GM23338 (cell line): ENCODE measurements around the gene PPM1F. TPM values are rescaled to one million over a fixed set of nuclear protein-coding genes. Genes with fewer than 3 reads are reported as not detected.

Experiments used
- ATAC-seq: fragments of 200-7000 bp; cut with Tn5 transposase; 3 replicates; pipeline ENCODE4 v1.9.1; 2020
- DNase-seq: peaks from one replicate; pipeline ENCODE4 v3.0.0-alpha.2; 2015; ENCODE audit warnings: low spot score
- H2AFZ ChIP-seq: fragments of 200-600 bp; sonication (generic); 2 replicates; pipeline ENCODE4 v1.8.0; 2016; ENCODE audit warnings: antibody characterized with exemption, mild to moderate bottlenecking, moderate library complexity
- H3F3A ChIP-seq: fragments of 200-600 bp; sonication (generic); replicated peaks from 2 replicates; pipeline ENCODE4 v1.8.0; 2017; ENCODE audit warnings: antibody characterized with exemption, mixed run types, low read depth
- H3K27ac ChIP-seq: fragments of 200-600 bp; sonication (generic); 2 replicates; pipeline ENCODE4 v1.6.1; 2016; ENCODE audit warnings: low read depth
- H3K27me3 ChIP-seq: fragments of 200-600 bp; sonication (generic); 2 replicates; pipeline ENCODE4 v1.8.0; 2016; ENCODE audit warnings: mild to moderate bottlenecking, mixed run types, moderate library complexity; ENCODE audit not compliant: insufficient read depth
- H3K36me3 ChIP-seq: fragments of 200-600 bp; sonication (generic); 2 replicates; pipeline ENCODE4 v1.8.0; 2016; ENCODE audit warnings: mild to moderate bottlenecking; ENCODE audit not compliant: insufficient read depth
- H3K4me1 ChIP-seq: fragments of 200-600 bp; sonication (generic); 2 replicates; pipeline ENCODE4 v1.8.0; 2016; ENCODE audit warnings: mild to moderate bottlenecking, moderate library complexity; ENCODE audit not compliant: insufficient read depth
- H3K4me2 ChIP-seq: fragments of 200-600 bp; sonication (generic); 2 replicates; pipeline ENCODE4 v1.7.1; 2017; ENCODE audit warnings: mixed run types
- H3K4me3 ChIP-seq: fragments of 200-600 bp; sonication (generic); 2 replicates; pipeline ENCODE4 v1.6.1; 2016; ENCODE audit warnings: mixed run types
- H3K79me2 ChIP-seq: fragments of 200-600 bp; sonication (generic); replicated peaks from 2 replicates; pipeline ENCODE4 v1.8.0; 2017; ENCODE audit warnings: mild to moderate bottlenecking; ENCODE audit not compliant: insufficient read depth
- H3K9me2 ChIP-seq: fragments of 200-600 bp; sonication (generic); 2 replicates; pipeline ENCODE4 v1.8.0; 2017; ENCODE audit not compliant: insufficient read depth
- H4K20me1 ChIP-seq: fragments of 200-600 bp; sonication (generic); replicated peaks from 2 replicates; pipeline ENCODE4 v1.8.0; 2017; ENCODE audit warnings: mild to moderate bottlenecking; ENCODE audit not compliant: insufficient read depth
- H3K27ac Mint-ChIP-seq: 2 replicates; pipeline ENCODE4 v1.8.0; 2020; ENCODE audit warnings: inconsistent platforms, mild to moderate bottlenecking, moderate library complexity, mixed read lengths
- H3K27me3 Mint-ChIP-seq: 3 replicates; pipeline ENCODE4 v1.8.0; 2022; ENCODE audit warnings: low read depth, mild to moderate bottlenecking, moderate library complexity, mixed read lengths, inconsistent platforms; ENCODE audit not compliant: insufficient read depth, poor library complexity
- H3K36me3 Mint-ChIP-seq: 3 replicates; pipeline ENCODE4 v1.8.0; 2021; ENCODE audit warnings: low read depth, mild to moderate bottlenecking, inconsistent platforms, moderate library complexity, mixed read lengths
- H3K4me1 Mint-ChIP-seq: 3 replicates; pipeline ENCODE4 v1.8.0; 2020; ENCODE audit warnings: mild to moderate bottlenecking, inconsistent platforms, mixed read lengths
- H3K4me3 Mint-ChIP-seq: 3 replicates; pipeline ENCODE4 v1.8.0; 2021; ENCODE audit warnings: moderate library complexity, mild to moderate bottlenecking, inconsistent platforms, mixed read lengths
- H3K9me3 Mint-ChIP-seq: 3 replicates; pipeline ENCODE4 v1.8.0; 2020; ENCODE audit warnings: moderate library complexity, mild to moderate bottlenecking, inconsistent platforms, mixed read lengths
- CREB1 ChIP-seq: fragments of 250-450 bp; sonication (Bioruptor Pico); IDR thresholded peaks from 2 replicates; pipeline ENCODE4 v1.5.0; 2020; ENCODE audit warnings: low read depth, mild to moderate bottlenecking, moderate library complexity
- EZH2 ChIP-seq: fragments of 200-600 bp; sonication (generic); IDR thresholded peaks from one replicate; pipeline ENCODE4 v1.8.0; 2017; ENCODE audit warnings: antibody characterized with exemption, mild to moderate bottlenecking, low read depth; ENCODE audit not compliant: unreplicated experiment
- EZH2phosphoT487 ChIP-seq: fragments of 200-600 bp; sonication (generic); IDR thresholded peaks from one replicate; pipeline ENCODE4 v1.8.1; 2018; ENCODE audit warnings: antibody characterized with exemption; ENCODE audit not compliant: unreplicated experiment
- JUNB ChIP-seq: IDR thresholded peaks from one replicate; pipeline ENCODE4 v1.6.1; 2016; ENCODE audit warnings: antibody characterized with exemption; ENCODE audit not compliant: unreplicated experiment
- NANOG ChIP-seq: IDR thresholded peaks from 2 replicates; pipeline ENCODE4 v1.6.1; 2016; ENCODE audit warnings: antibody characterized with exemption, borderline replicate concordance
- POLR2AphosphoS5 ChIP-seq: IDR thresholded peaks from 2 replicates; pipeline ENCODE4 v1.6.1; 2016; ENCODE audit warnings: antibody characterized with exemption, low read depth
- STAT1 ChIP-seq: IDR thresholded peaks from one replicate; pipeline ENCODE4 v1.6.1; 2016; ENCODE audit warnings: antibody characterized with exemption; ENCODE audit not compliant: unreplicated experiment
- ZNF114 ChIP-seq: fragments of 250-450 bp; sonication (Bioruptor Pico); IDR thresholded peaks from 2 replicates; pipeline ENCODE4 v1.5.0; 2020; ENCODE audit warnings: mild to moderate bottlenecking, moderate library complexity
- ZNF331 ChIP-seq: fragments of 250-450 bp; sonication (Bioruptor Pico); IDR thresholded peaks from 2 replicates; pipeline ENCODE4 v1.5.0; 2020; ENCODE audit warnings: low read depth, mild to moderate bottlenecking, moderate library complexity
- polyA plus RNA-seq: library from polyadenylated mRNA; unstranded; fragments of >200 nt; fragmentation: Nextera tagmentation; extraction: Ambion mirVana; gene quantifications from 2 replicates; pipeline ENCODE4 v1.2.1, GENCODE V29; 2016
- total RNA-seq: library from RNA; depleted of rRNA; stranded (reverse); fragments of >200 nt; shearing (Covaris generic); gene quantifications from 2 replicates; pipeline ENCODE4 v1.2.3, GENCODE V29; 2014
- TF ChIP-seq, protein P1 (sequence below), 2 experiments: fragments of 200-600 bp in 1 of 2; sonication (generic) in 1 of 2; conservative IDR thresholded peaks; 2 replicates each; pipeline versions ENCODE4 v1.5.1 to v1.6.1; 2016 to 2017; ENCODE audit warnings: antibody characterized with exemption in 2 of 2, low read depth in 2 of 2, mild to moderate bottlenecking in 2 of 2, moderate library complexity in 1 of 2
- TF ChIP-seq, protein P2 (sequence below): IDR thresholded peaks from 2 replicates; pipeline ENCODE4 v1.6.1; 2016; ENCODE audit warnings: antibody characterized with exemption
- TF ChIP-seq, protein P3 (sequence below): IDR thresholded peaks from one replicate; pipeline ENCODE4 v1.6.1; 2018; ENCODE audit warnings: antibody characterized with exemption; ENCODE audit not compliant: unreplicated experiment
- TF ChIP-seq, protein P4 (sequence below): fragments of 250-450 bp; sonication (Bioruptor Pico); IDR thresholded peaks from 2 replicates; pipeline ENCODE4 v1.5.0; 2020; ENCODE audit warnings: mild to moderate bottlenecking, moderate library complexity

Gene PPM1F
- total and polyA plus RNA-seq, 2 experiments from 2014 or later = 7.1 to 29.3 TPM

GRCh38 chr22:21938906-21939305 lies 13.7 kb downstream of the PPM1F start:
- DNase-seq (no peak), ATAC-seq (peak; percentile 2; the same call in 2 of the 3 replicates)
- H3K27me3 Mint-ChIP-seq = peaks cover 16% of the 10 kb centered on the region
- Histone ChIP-seq H3K36me3 (no peaks in the 10 kb centered on the region), H3K4me2 (peak overlapping the region; percentile 88; the same call in 1 of the 2 replicates), H3K27ac (no peak overlapping the region), H3K79me2 (no peaks in the 10 kb centered on the region), H3K4me3 (peak overlapping the region; percentile 74), H2AFZ (no peak overlapping the region), H3K9me2 (no peaks in the 10 kb centered on the region), H3K4me1 (no peaks in the 10 kb centered on the region; the same call in 1 of the 2 replicates), H3F3A (no peaks in the 10 kb centered on the region), H3K27me3 (no peaks in the 10 kb centered on the region), H4K20me1 (peaks cover 3% of the 10 kb centered on the region; the same call in 1 of the 2 replicates)
- H3K4me3 Mint-ChIP-seq = peak overlapping the region; percentile 84
- H3K27ac Mint-ChIP-seq = no peak overlapping the region
- TF ChIP-seq ZNF331 (no peak), CREB1 (no peak), NANOG (no peak), EZH2phosphoT487 (no peak), STAT1 (no peak), JUNB (no peak), ZNF114 (CRISPR knock-in tag) (no peak), POLR2AphosphoS5 (no peak), EZH2 (no peak)
- TF ChIP-seq, protein P1, sequence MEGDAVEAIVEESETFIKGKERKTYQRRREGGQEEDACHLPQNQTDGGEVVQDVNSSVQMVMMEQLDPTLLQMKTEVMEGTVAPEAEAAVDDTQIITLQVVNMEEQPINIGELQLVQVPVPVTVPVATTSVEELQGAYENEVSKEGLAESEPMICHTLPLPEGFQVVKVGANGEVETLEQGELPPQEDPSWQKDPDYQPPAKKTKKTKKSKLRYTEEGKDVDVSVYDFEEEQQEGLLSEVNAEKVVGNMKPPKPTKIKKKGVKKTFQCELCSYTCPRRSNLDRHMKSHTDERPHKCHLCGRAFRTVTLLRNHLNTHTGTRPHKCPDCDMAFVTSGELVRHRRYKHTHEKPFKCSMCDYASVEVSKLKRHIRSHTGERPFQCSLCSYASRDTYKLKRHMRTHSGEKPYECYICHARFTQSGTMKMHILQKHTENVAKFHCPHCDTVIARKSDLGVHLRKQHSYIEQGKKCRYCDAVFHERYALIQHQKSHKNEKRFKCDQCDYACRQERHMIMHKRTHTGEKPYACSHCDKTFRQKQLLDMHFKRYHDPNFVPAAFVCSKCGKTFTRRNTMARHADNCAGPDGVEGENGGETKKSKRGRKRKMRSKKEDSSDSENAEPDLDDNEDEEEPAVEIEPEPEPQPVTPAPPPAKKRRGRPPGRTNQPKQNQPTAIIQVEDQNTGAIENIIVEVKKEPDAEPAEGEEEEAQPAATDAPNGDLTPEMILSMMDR (conservative IDR thresholded peaks at IDR 0.05; ENCODE audit: low read depth in 2 of 2) = no peak
- TF ChIP-seq, protein P2, sequence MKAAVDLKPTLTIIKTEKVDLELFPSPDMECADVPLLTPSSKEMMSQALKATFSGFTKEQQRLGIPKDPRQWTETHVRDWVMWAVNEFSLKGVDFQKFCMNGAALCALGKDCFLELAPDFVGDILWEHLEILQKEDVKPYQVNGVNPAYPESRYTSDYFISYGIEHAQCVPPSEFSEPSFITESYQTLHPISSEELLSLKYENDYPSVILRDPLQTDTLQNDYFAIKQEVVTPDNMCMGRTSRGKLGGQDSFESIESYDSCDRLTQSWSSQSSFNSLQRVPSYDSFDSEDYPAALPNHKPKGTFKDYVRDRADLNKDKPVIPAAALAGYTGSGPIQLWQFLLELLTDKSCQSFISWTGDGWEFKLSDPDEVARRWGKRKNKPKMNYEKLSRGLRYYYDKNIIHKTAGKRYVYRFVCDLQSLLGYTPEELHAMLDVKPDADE = no peak
- TF ChIP-seq, protein P3, sequence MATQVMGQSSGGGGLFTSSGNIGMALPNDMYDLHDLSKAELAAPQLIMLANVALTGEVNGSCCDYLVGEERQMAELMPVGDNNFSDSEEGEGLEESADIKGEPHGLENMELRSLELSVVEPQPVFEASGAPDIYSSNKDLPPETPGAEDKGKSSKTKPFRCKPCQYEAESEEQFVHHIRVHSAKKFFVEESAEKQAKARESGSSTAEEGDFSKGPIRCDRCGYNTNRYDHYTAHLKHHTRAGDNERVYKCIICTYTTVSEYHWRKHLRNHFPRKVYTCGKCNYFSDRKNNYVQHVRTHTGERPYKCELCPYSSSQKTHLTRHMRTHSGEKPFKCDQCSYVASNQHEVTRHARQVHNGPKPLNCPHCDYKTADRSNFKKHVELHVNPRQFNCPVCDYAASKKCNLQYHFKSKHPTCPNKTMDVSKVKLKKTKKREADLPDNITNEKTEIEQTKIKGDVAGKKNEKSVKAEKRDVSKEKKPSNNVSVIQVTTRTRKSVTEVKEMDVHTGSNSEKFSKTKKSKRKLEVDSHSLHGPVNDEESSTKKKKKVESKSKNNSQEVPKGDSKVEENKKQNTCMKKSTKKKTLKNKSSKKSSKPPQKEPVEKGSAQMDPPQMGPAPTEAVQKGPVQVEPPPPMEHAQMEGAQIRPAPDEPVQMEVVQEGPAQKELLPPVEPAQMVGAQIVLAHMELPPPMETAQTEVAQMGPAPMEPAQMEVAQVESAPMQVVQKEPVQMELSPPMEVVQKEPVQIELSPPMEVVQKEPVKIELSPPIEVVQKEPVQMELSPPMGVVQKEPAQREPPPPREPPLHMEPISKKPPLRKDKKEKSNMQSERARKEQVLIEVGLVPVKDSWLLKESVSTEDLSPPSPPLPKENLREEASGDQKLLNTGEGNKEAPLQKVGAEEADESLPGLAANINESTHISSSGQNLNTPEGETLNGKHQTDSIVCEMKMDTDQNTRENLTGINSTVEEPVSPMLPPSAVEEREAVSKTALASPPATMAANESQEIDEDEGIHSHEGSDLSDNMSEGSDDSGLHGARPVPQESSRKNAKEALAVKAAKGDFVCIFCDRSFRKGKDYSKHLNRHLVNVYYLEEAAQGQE = no peak
- TF ChIP-seq, protein P4, sequence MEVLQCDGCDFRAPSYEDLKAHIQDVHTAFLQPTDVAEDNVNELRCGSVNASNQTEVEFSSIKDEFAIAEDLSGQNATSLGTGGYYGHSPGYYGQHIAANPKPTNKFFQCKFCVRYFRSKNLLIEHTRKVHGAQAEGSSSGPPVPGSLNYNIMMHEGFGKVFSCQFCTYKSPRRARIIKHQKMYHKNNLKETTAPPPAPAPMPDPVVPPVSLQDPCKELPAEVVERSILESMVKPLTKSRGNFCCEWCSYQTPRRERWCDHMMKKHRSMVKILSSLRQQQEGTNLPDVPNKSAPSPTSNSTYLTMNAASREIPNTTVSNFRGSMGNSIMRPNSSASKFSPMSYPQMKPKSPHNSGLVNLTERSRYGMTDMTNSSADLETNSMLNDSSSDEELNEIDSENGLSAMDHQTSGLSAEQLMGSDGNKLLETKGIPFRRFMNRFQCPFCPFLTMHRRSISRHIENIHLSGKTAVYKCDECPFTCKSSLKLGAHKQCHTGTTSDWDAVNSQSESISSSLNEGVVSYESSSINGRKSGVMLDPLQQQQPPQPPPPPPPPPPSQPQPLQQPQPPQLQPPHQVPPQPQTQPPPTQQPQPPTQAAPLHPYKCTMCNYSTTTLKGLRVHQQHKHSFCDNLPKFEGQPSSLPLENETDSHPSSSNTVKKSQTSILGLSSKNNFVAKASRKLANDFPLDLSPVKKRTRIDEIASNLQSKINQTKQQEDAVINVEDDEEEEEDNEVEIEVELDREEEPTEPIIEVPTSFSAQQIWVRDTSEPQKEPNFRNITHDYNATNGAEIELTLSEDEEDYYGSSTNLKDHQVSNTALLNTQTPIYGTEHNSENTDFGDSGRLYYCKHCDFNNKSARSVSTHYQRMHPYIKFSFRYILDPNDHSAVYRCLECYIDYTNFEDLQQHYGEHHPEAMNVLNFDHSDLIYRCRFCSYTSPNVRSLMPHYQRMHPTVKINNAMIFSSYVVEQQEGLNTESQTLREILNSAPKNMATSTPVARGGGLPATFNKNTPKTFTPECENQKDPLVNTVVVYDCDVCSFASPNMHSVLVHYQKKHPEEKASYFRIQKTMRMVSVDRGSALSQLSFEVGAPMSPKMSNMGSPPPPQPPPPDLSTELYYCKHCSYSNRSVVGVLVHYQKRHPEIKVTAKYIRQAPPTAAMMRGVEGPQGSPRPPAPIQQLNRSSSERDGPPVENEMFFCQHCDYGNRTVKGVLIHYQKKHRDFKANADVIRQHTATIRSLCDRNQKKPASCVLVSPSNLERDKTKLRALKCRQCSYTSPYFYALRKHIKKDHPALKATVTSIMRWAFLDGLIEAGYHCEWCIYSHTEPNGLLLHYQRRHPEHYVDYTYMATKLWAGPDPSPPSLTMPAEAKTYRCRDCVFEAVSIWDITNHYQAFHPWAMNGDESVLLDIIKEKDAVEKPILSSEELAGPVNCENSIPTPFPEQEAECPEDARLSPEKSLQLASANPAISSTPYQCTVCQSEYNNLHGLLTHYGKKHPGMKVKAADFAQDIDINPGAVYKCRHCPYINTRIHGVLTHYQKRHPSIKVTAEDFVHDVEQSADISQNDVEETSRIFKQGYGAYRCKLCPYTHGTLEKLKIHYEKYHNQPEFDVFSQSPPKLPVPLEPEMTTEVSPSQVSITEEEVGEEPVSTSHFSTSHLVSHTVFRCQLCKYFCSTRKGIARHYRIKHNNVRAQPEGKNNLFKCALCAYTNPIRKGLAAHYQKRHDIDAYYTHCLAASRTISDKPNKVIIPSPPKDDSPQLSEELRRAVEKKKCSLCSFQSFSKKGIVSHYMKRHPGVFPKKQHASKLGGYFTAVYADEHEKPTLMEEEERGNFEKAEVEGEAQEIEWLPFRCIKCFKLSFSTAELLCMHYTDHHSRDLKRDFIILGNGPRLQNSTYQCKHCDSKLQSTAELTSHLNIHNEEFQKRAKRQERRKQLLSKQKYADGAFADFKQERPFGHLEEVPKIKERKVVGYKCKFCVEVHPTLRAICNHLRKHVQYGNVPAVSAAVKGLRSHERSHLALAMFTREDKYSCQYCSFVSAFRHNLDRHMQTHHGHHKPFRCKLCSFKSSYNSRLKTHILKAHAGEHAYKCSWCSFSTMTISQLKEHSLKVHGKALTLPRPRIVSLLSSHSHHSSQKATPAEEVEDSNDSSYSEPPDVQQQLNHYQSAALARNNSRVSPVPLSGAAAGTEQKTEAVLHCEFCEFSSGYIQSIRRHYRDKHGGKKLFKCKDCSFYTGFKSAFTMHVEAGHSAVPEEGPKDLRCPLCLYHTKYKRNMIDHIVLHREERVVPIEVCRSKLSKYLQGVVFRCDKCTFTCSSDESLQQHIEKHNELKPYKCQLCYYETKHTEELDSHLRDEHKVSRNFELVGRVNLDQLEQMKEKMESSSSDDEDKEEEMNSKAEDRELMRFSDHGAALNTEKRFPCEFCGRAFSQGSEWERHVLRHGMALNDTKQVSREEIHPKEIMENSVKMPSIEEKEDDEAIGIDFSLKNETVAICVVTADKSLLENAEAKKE (CRISPR knock-in tag) = no peak
- no peaks in the 10 kb centered on the region for H3K9me3 Mint-ChIP-seq
- peaks cover 23% of the 10 kb centered on the region for H3K4me1 Mint-ChIP-seq
- peaks cover 10% of the 10 kb centered on the region for H3K36me3 Mint-ChIP-seq
